ENCODE data around the gene ZNF784. TPM values are rescaled to one million over a fixed set of nuclear protein-coding genes. Genes with fewer than 3 reads are reported as not detected.
A peak's percentile ranks its signal among the peaks of the same experiment; 100 is the strongest.

The ZNF784 gene
- total RNA-seq, 1 experiment from 2014 or later, result 9.9 TPM

- TF ChIP-seq ZNF263 (CRISPR knock-in tag; IDR thresholded peaks at IDR 0.05; ENCODE audit: low read depth) (peak; percentile 50), MLX (CRISPR knock-in tag; IDR thresholded peaks at IDR 0.05) (0 out of 2 replicates have a peak, but pooled peaks have one; percentile 40), ESRRA (CRISPR knock-in tag; IDR thresholded peaks at IDR 0.05; ENCODE audit: borderline replicate concordance) (no peak), CDX4 (CRISPR knock-in tag; IDR thresholded peaks at IDR 0.05; ENCODE audit: borderline replicate concordance) (no peak), TCF7 (CRISPR knock-in tag; IDR thresholded peaks at IDR 0.05; ENCODE audit: low read depth) (peak; percentile 93; the same call in 1 of the 2 replicates), CBFB (CRISPR knock-in tag; IDR thresholded peaks at IDR 0.05; ENCODE audit: low read depth) (no peak), ETV6 (CRISPR knock-in tag; IDR thresholded peaks at IDR 0.05) (peak; percentile 91), ZNF138 (CRISPR knock-in tag; conservative IDR thresholded peaks at IDR 0.05) (no peak), TEAD4 (CRISPR knock-in tag; IDR thresholded peaks at IDR 0.05) (peak; percentile 94), ZNF232 (CRISPR knock-in tag; IDR thresholded peaks at IDR 0.05) (peak; percentile 87), IRF1 (CRISPR knock-in tag; IDR thresholded peaks at IDR 0.05) (peak; percentile 97), ZNF425 (CRISPR knock-in tag; conservative IDR thresholded peaks at IDR 0.05) (no peak), FOXK1 (CRISPR knock-in tag; IDR thresholded peaks at IDR 0.05) (peak; percentile 92), FOXP1 (CRISPR knock-in tag; IDR thresholded peaks at IDR 0.05; ENCODE audit: borderline replicate concordance) (peak; percentile 86), ZNF219 (CRISPR knock-in tag; IDR thresholded peaks at IDR 0.05; ENCODE audit: borderline replicate concordance) (peak; percentile 95), TEAD1 (CRISPR knock-in tag; IDR thresholded peaks at IDR 0.05) (peak; percentile 96), ZBTB43 (CRISPR knock-in tag; IDR thresholded peaks at IDR 0.05) (peak; percentile 89), SMAD4 (CRISPR knock-in tag; IDR thresholded peaks at IDR 0.05) (peak; percentile 94), GTF2I (CRISPR knock-in tag; conservative IDR thresholded peaks at IDR 0.05) (no peak), ATF2 (CRISPR knock-in tag; IDR thresholded peaks at IDR 0.05; ENCODE audit: borderline replicate concordance, low read depth) (peak; percentile 89; the same call in 1 of the 2 replicates), USF2 (CRISPR knock-in tag; IDR thresholded peaks at IDR 0.05) (peak; percentile 69), ZBTB21 (CRISPR knock-in tag; IDR thresholded peaks at IDR 0.05; ENCODE audit: borderline replicate concordance) (peak; percentile 78; the same call in 1 of the 2 replicates), E2F1 (CRISPR knock-in tag; IDR thresholded peaks at IDR 0.05) (peak; percentile 92), TP53 (CRISPR knock-in tag; IDR thresholded peaks at IDR 0.05) (peak; percentile 87), FOXP4 (CRISPR knock-in tag; IDR thresholded peaks at IDR 0.05) (peak; percentile 98)
Measured at GRCh38 chr19:55640043-55640576, 15.7 kb upstream of the ZNF784 start (continued).
